Hepatocyte (in vitro differentiated cells): Measurements from ENCODE around the gene INSL3.

Experiments used
- EZH2 ChIP-seq: fragments of 200-600 bp; sonication (generic); IDR thresholded peaks from 2 replicates; pipeline ENCODE4 v1.6.1; 2016; ENCODE audit warnings: antibody characterized with exemption, mild to moderate bottlenecking, borderline replicate concordance
- EZH2phosphoT487 ChIP-seq: fragments of 200-600 bp; sonication (generic); IDR thresholded peaks from one replicate; pipeline ENCODE4 v1.6.1; 2018; ENCODE audit warnings: antibody characterized with exemption, mild to moderate bottlenecking, low read depth, moderate library complexity; ENCODE audit not compliant: unreplicated experiment, severe bottlenecking
- TF ChIP-seq, protein P1 (sequence below): fragments of 200-600 bp; sonication (generic); IDR thresholded peaks from 2 replicates; pipeline ENCODE4 v1.5.1; 2016; ENCODE audit warnings: antibody characterized with exemption, mild to moderate bottlenecking; ENCODE audit not compliant: poor library complexity

DNA sequence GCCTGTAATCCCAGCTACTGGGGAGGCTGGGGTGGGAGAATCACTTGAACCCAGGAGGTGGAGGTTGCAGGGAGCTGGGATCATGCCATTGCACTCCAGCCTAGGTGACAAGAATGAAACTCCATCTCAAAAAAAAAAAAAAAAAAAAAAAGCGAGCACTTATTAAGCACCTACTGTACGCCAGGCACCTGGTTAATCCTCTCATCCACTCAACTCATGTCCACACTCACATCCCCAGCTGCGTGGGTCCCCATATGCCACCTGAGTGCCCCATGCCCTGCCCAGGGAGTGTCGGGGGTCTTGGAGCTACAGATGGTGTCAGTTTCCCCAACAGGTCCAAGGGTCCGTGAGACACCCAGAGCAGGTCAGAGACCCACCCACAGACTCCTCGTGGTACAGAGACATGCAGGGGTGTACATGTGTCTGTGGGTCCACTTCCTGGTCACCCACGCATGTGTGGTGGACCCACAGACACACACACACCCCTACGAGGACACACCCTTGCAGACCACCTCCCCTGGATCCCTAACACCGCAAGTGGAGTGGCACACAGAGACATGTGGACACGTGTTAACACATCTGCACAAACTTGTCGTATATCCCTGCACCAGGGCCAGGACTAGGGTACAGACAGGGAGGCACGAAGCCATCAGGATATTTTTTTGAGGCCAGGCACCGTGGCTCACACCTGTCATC is 3.5 kb downstream of the INSL3 start:
- TF ChIP-seq, protein P1, sequence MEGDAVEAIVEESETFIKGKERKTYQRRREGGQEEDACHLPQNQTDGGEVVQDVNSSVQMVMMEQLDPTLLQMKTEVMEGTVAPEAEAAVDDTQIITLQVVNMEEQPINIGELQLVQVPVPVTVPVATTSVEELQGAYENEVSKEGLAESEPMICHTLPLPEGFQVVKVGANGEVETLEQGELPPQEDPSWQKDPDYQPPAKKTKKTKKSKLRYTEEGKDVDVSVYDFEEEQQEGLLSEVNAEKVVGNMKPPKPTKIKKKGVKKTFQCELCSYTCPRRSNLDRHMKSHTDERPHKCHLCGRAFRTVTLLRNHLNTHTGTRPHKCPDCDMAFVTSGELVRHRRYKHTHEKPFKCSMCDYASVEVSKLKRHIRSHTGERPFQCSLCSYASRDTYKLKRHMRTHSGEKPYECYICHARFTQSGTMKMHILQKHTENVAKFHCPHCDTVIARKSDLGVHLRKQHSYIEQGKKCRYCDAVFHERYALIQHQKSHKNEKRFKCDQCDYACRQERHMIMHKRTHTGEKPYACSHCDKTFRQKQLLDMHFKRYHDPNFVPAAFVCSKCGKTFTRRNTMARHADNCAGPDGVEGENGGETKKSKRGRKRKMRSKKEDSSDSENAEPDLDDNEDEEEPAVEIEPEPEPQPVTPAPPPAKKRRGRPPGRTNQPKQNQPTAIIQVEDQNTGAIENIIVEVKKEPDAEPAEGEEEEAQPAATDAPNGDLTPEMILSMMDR = no peak
- no peak for TF ChIP-seq EZH2
- TF ChIP-seq EZH2phosphoT487 = no peak
